ENCODE results near the gene RBM28. TPM values are rescaled to one million over a fixed set of nuclear protein-coding genes. Genes with fewer than 3 reads are reported as not detected.

The RBM28 gene
- total and polyA plus RNA-seq, 2 of the 8 experiments (the other 6 are each of a cell fraction or from before 2014, with no cell fraction given): 12.8 to 65.3 TPM

- ChIA-PET POLR2A (ENCODE audit: partially characterized antibody) (interaction anchor here (0.9 kb wide), 1 partner anchor 28 kb away, joined by 3 read pairs; no protein-coding TSS in a partner anchor), CTCF (ENCODE audit: partially characterized antibody) (interaction anchor here (0.6 to 11.5 kb wide), 9 partner anchors 17 to 234 kb away, joined by 3 to 274 read pairs (median 4); no protein-coding TSS in a partner anchor)
- Histone ChIP-seq H2AK5ac (ENCODE audit: low read depth, low read length) (peak overlapping the region; percentile 82; the same call in 1 of the 2 replicates), H3K79me1 (ENCODE audit: low read depth, low read length) (no peaks in the 10 kb centered on the region), H3K4me1 (replicated peaks in 1 of 4; ENCODE audit: control insufficient read depth in 3 of 4, insufficient read depth in 4 of 4, low read length in 3 of 4) (peaks cover 0 to 7% (median 5%) of the 10 kb centered on the region in 4 experiments; a peak in 6 of 7 replicates), H2AFZ (ENCODE audit: low read length) (no peak overlapping the region), H3K36me3 (ENCODE audit: control insufficient read depth in 2 of 4, insufficient read depth in 4 of 4, low read length in 3 of 4) (peaks cover 0 to 6% (median 0%) of the 10 kb centered on the region in 4 experiments; a peak in 1 of 8 replicates), H2BK5ac (ENCODE audit: low read depth, low read length) (no peak overlapping the region), H3K4me3 (ENCODE audit: extremely low read depth in 1 of 4, insufficient read depth in 2 of 4, low read depth in 3 of 4, low read length in 4 of 4) (no peak overlapping the region), H2BK15ac (ENCODE audit: low read length) (no peak overlapping the region), H3K56ac (replicated peaks; ENCODE audit: insufficient read length, low read depth, low read length) (no peak overlapping the region), H3K9ac (replicated peaks in 1 of 4; ENCODE audit: extremely low read depth in 1 of 4, low read depth in 3 of 4, low read length in 3 of 4) (no peak overlapping the region), H4K5ac (ENCODE audit: insufficient read length, low read depth, low read length) (no peak overlapping the region), H3K9me3 (ENCODE audit: insufficient read depth in 2 of 2, low read depth in 1 of 2, low read length in 1 of 2) (no peaks in the 10 kb centered on the region; a peak in 1 of 4 replicates), H3K79me2 (ENCODE audit: control insufficient read depth in 1 of 2, insufficient read depth in 2 of 2, low read length in 2 of 2) (no peaks in the 10 kb centered on the region), H2BK20ac (ENCODE audit: low read length) (no peak overlapping the region), H2BK120ac (replicated peaks; ENCODE audit: low read depth, low read length) (no peak overlapping the region), H3K14ac (ENCODE audit: insufficient read length) (no peak overlapping the region), H3K23me2 (ENCODE audit: low read depth, low read length) (peaks cover 3% of the 10 kb centered on the region; the same call in 1 of the 2 replicates), H3K4ac (replicated peaks; ENCODE audit: insufficient read length, low read depth, low read length) (no peak overlapping the region), H3K4me2 (ENCODE audit: insufficient read depth in 1 of 2, low read depth in 2 of 2, low read length in 2 of 2) (no peak overlapping the region), H3K27me3 (replicated peaks in 1 of 4; ENCODE audit: control insufficient read depth in 3 of 4, extremely low read depth in 1 of 4, insufficient read depth in 3 of 4, low read length in 3 of 4) (peaks cover 34 to 68% (median 57%) of the 10 kb centered on the region in 4 experiments), H3K27ac (ENCODE audit: low read depth, low read length) (no peak overlapping the region), H2BK12ac (ENCODE audit: low read depth, low read length) (peak overlapping the region; percentile 60; the same call in 1 of the 2 replicates), H3K18ac (ENCODE audit: extremely low read depth, low read length) (no peak overlapping the region), H4K8ac (ENCODE audit: extremely low read depth, insufficient read depth, low read length) (no peak overlapping the region), H3K23ac (ENCODE audit: insufficient read length) (no peak overlapping the region), H4K91ac (replicated peaks; ENCODE audit: insufficient read length, low read length) (no peak overlapping the region), H4K20me1 (replicated peaks in 1 of 2; ENCODE audit: control insufficient read depth in 1 of 2, insufficient read depth in 2 of 2, low read length in 2 of 2) (peaks cover 0 to 1% of the 10 kb centered on the region in 2 experiments)
- 93% methylated on average over 1 of the region's 1 CpG; no CpG with 5 or more reads in 1 of the 2 experiments for WGBS, 2 experiments (ENCODE audit: extremely low coverage in 1 of 2, insufficient coverage in 1 of 2, insufficient read length in 1 of 2, insufficient replicate concordance in 2 of 2, low coverage in 1 of 2, low lambda C conversion rate in 2 of 2, missing lambda C conversion rate in 1 of 2)
- DNase-seq (ENCODE audit: low read depth in 1 of 2, low spot score in 2 of 2) (no peak), FAIRE-seq (no peak)
- TF ChIP-seq MAFK (IDR thresholded peaks at IDR 0.05; ENCODE audit: low read depth, low read length): no peak
- TF ChIP-seq CBX8 (IDR thresholded peaks at IDR 0.05; ENCODE audit: borderline replicate concordance, low read depth, low read length): no peak
- no peak for TF ChIP-seq MAX (IDR thresholded peaks at IDR 0.05)
- TF ChIP-seq POLR2A (IDR thresholded peaks at IDR 0.05; ENCODE audit: control extremely low read depth in 1 of 2, low read depth in 2 of 2, low read length in 2 of 2): no peak
- no peak for TF ChIP-seq TAF1 (IDR thresholded peaks at IDR 0.05; ENCODE audit: low read depth, low read length)
- TF ChIP-seq GTF2F1 (IDR thresholded peaks at IDR 0.05; ENCODE audit: borderline replicate concordance, low read depth, low read length): no peak
- TF ChIP-seq CHD1 (IDR thresholded peaks at IDR 0.05; ENCODE audit: low read depth, low read length): no peak
- no peak for TF ChIP-seq GABPA (IDR thresholded peaks at IDR 0.05; ENCODE audit: borderline replicate concordance, insufficient read depth, low read length)
- no peak for TF ChIP-seq ATF3 (IDR thresholded peaks at IDR 0.05; ENCODE audit: insufficient read depth, low read depth, low read length)
- TF ChIP-seq EZH2 (IDR thresholded peaks at IDR 0.05; ENCODE audit: low read depth, low read length, severe bottlenecking): no peak
- TF ChIP-seq HDAC6 (IDR thresholded peaks at IDR 0.05; ENCODE audit: low read depth, low read length): no peak
- no peak for TF ChIP-seq CREB1 (IDR thresholded peaks at IDR 0.05)
- no peak for TF ChIP-seq BRCA1 (IDR thresholded peaks at IDR 0.05; ENCODE audit: low read depth, low read length)
- no peak for TF ChIP-seq RFX5 (IDR thresholded peaks at IDR 0.05; ENCODE audit: borderline replicate concordance, low read depth, low read length)
Observed at GRCh38 chr7:128353610-128354009, 9.9 kb upstream of the RBM28 start.
